IPS DF 6.9 (cell line): ENCODE results near the gene ZCCHC7.

Source experiments
- DNase-seq: peaks from one replicate; pipeline ENCODE4 v3.0.0-alpha.2; 2013; ENCODE audit warnings: low read depth, low spot score
- H3K27ac ChIP-seq: one replicate; pipeline ENCODE4 v1.5.1; 2013; ENCODE audit warnings: low read length, control low read depth
- H3K27me3 ChIP-seq: 2 replicates; pipeline ENCODE4 v1.6.1; 2013; ENCODE audit warnings: mild to moderate bottlenecking, low read length; ENCODE audit not compliant: control insufficient read depth, insufficient read depth
- H3K36me3 ChIP-seq: 2 replicates; pipeline ENCODE4 v1.6.1; 2013; ENCODE audit warnings: low read length; ENCODE audit not compliant: control insufficient read depth, insufficient read depth
- H3K4me1 ChIP-seq: 2 replicates; pipeline ENCODE4 v1.6.1; 2013; ENCODE audit warnings: low read length; ENCODE audit not compliant: control insufficient read depth, insufficient read depth
- H3K4me3 ChIP-seq: 2 replicates; pipeline ENCODE4 v1.5.1; 2013; ENCODE audit warnings: mild to moderate bottlenecking, low read length
- H3K9me3 ChIP-seq: 2 replicates; pipeline ENCODE4 v1.6.1; 2013; ENCODE audit warnings: low read length, inconsistent platforms; ENCODE audit not compliant: control insufficient read depth, insufficient read depth
- WGBS: extraction: QIAGEN DNeasy Blood & Tissue Kit; methylation state at CpG from one replicate; pipeline ENCODE4 v1.1.7; 2013; ENCODE audit warnings: mixed read lengths, missing lambda C conversion rate; ENCODE audit not compliant: insufficient read length, insufficient coverage; 5-methylcytosine and 5-hydroxymethylcytosine counted together

ZCCHC7 gene

GRCh38 chr9:37371565-37372464, 251.4 kb downstream of the ZCCHC7 start:
- Histone ChIP-seq H3K36me3 (no peaks in the 10 kb centered on the region), H3K9me3 (no peaks in the 10 kb centered on the region), H3K4me3 (no peak overlapping the region), H3K27me3 (no peaks in the 10 kb centered on the region), H3K4me1 (no peaks in the 10 kb centered on the region), H3K27ac (no peak overlapping the region)
- WGBS: no CpG with 5 or more reads among the region's 20 CpGs
- no peak for DNase-seq

GRCh38 chr9:37372839-37373238, 252.5 kb downstream of the ZCCHC7 start:
- no peaks in the 10 kb centered on the region for H3K4me1 ChIP-seq
- H3K9me3 ChIP-seq: no peaks in the 10 kb centered on the region
- no peaks in the 10 kb centered on the region for H3K27me3 ChIP-seq
- WGBS: no CpG with 5 or more reads among the region's 3 CpGs
- H3K27ac ChIP-seq: no peak overlapping the region
- H3K36me3 ChIP-seq: no peaks in the 10 kb centered on the region
- H3K4me3 ChIP-seq: no peak overlapping the region
- no peak for DNase-seq

DNA sequence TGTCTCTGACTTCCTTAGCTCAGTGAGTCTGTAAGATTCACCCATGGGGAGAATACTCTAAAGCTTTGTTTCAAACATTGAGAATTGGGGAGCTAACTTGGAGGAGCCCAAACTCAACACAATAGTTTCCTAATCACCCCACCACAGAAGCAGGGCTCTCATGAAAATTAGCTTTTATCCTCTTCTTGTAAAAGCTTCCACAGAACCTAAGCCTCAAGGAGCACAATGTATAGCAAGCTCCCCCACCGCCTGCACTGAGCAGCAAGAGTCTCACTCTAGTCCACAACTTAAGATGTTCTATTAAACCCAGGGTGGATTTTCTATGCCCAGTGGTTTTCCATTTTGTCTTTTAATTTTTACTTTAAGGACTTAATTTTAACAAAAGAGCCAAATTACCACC, 253.2 kb downstream of the ZCCHC7 start:
- H3K27ac ChIP-seq: no peak overlapping the region
- no peak for DNase-seq
- no peaks in the 10 kb centered on the region for H3K27me3 ChIP-seq
- H3K9me3 ChIP-seq: no peaks in the 10 kb centered on the region
- H3K4me1 ChIP-seq: no peaks in the 10 kb centered on the region
- H3K36me3 ChIP-seq: no peaks in the 10 kb centered on the region
- no peak overlapping the region for H3K4me3 ChIP-seq
- no CpG with 5 or more reads among the region's 1 CpG for WGBS

DNA sequence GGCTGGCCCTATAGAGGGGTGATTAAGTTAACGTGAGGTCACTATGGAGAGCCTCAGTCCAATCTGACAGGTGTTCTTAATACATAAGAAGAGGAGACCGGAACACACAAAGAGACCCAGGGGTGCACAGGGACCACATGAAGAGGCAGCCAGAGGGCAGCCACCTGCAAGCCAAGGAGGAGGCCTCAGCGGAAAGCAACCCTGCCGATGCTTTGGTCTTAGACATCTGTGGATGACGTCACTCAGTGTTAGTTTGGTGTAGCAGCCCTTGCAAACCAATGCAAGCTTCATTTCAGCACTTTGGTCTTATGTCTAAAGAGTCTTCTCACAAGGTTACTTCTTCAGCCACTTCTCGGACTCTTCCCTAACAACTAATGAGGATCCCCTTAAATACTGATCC, 254.5 kb downstream of the ZCCHC7 start:
- WGBS: no CpG with 5 or more reads among the region's 6 CpGs

GRCh38 chr9:37377688-37378612, 257.6 kb downstream of the ZCCHC7 start:
- no CpG with 5 or more reads among the region's 13 CpGs for WGBS
- Histone ChIP-seq H3K27ac (no peak overlapping the region), H3K4me1 (no peaks in the 10 kb centered on the region), H3K4me3 (no peak overlapping the region), H3K27me3 (no peaks in the 10 kb centered on the region), H3K9me3 (no peaks in the 10 kb centered on the region), H3K36me3 (no peaks in the 10 kb centered on the region)
- DNase-seq: no peak

More for the DNA sequence above, 254.5 kb downstream of the ZCCHC7 start:
- no peaks in the 10 kb centered on the region for H3K9me3 ChIP-seq
- H3K27ac ChIP-seq: no peak overlapping the region
- no peaks in the 10 kb centered on the region for H3K4me1 ChIP-seq
- no peak for DNase-seq
- H3K27me3 ChIP-seq: no peaks in the 10 kb centered on the region
- no peaks in the 10 kb centered on the region for H3K36me3 ChIP-seq
- H3K4me3 ChIP-seq: no peak overlapping the region

DNA sequence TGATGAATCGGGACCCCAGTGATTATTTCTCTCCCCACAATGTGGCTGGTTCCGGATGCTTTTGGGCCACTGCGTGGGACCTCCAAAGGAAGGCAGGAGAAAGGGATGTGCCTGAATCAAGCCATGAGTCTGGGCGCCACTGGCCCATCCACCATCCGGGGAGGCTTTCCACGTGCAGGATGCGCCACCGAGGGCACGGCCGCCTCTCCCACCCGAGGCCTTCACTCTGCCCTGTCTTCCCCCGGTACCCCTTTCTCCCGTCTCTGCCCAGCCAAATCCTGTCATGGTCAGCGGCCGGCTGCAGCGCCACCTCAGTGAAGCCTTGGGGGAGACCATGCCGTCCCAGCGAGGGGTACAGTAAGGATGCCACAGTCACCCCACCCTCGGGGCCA, 258.2 kb downstream of the ZCCHC7 start:
- no peaks in the 10 kb centered on the region for H3K36me3 ChIP-seq
- WGBS: no CpG with 5 or more reads among the region's 19 CpGs
- no peaks in the 10 kb centered on the region for H3K9me3 ChIP-seq
- H3K4me1 ChIP-seq: no peaks in the 10 kb centered on the region
- H3K27ac ChIP-seq: no peak overlapping the region
- no peak overlapping the region for H3K4me3 ChIP-seq
- DNase-seq: no peak
- no peaks in the 10 kb centered on the region for H3K27me3 ChIP-seq

DNA sequence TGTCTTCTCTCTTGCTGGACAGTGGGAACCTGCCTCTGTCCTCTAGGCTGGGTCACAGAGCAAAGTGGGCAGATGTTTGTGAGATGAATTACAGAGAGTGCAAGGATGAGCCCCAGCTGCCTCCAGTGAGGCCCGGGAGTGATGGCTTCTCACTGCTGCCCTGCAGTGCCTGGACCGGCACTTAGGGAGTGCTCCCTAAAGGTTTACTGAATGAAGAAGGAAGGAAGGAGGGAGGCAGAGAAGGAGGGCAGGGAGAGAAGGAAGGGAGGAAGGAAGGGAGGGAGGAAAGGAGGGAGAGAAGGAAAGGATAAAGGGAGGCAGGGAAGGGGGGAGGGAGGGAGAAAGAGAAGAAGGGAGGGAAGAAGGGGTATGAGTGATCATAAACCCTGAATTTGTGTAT, 259.5 kb downstream of the ZCCHC7 start:
- Histone ChIP-seq H3K36me3 (no peaks in the 10 kb centered on the region), H3K9me3 (no peaks in the 10 kb centered on the region), H3K27me3 (no peaks in the 10 kb centered on the region), H3K27ac (no peak overlapping the region), H3K4me3 (no peak overlapping the region), H3K4me1 (no peaks in the 10 kb centered on the region)
- no CpG with 5 or more reads among the region's 2 CpGs for WGBS
- no peak for DNase-seq

DNA sequence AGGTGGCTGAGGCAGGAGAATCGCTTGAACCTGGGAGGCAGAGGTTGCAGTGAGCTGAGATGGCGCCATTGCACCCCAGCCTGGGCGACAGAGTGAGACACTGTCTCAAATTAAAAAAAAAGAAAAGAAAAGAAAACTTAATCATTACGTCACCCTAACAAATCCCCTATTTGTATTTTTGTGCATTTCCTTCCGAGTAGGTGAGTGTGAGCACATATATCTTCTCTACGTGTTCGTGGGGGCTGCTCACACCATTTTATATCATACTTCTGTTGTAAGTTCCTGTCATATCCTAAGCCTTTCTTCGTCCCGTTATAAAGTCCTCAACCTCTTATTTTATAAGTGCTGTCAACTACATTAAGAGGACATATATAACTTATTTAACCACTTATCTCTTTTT, 260.2 kb downstream of the ZCCHC7 start:
- Histone ChIP-seq H3K27ac (no peak overlapping the region), H3K4me3 (no peak overlapping the region), H3K27me3 (no peaks in the 10 kb centered on the region), H3K4me1 (no peaks in the 10 kb centered on the region), H3K9me3 (no peaks in the 10 kb centered on the region), H3K36me3 (no peaks in the 10 kb centered on the region)
- DNase-seq: no peak
- WGBS: no CpG with 5 or more reads among the region's 9 CpGs

DNA sequence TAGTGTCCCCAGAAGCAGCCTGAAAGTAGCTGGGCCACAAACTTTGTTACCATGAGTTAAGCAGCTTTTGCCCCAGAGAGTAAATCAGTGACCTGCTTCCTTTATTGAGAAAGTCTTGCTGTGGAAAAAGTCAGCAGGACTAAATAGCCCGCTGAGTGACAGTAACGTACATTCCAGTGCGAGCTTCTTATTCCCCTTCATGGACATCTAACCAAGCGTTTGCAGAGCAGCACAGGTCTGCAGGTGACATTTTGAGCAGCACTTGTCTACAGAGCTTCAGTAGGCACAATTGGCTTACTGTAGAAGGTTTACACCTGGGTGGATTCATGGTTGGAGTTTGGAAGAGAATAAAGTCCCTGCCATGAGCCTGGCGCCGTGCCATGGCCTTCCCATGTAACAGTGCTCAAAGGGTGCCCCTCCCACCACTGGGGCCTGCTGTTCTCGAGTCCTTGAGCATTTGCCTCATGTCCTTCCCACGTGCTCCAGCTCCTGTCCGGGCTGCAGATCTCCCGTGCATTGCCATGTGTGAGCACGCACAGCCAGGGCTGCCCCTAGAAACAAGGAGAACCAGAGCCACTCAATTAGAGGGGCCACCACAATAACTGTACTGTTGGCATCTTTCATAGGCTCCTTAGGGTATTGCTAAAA, 260.8 kb downstream of the ZCCHC7 start:
- no CpG with 5 or more reads among the region's 11 CpGs for WGBS
- Histone ChIP-seq H3K4me1 (no peaks in the 10 kb centered on the region), H3K9me3 (no peaks in the 10 kb centered on the region), H3K36me3 (no peaks in the 10 kb centered on the region), H3K4me3 (no peak overlapping the region), H3K27me3 (no peaks in the 10 kb centered on the region), H3K27ac (no peak overlapping the region)
- DNase-seq: no peak
